MV-4-11 (cell line): ENCODE data around the gene DEDD.

ENCODE experiments used
- DNase-seq: peaks from one replicate; lab custom pipeline; 2025; lab: John Stamatoyannopoulos, UW

DEDD gene

GRCh38 chr1:161132410-161133219 is at the start of gene DEDD:
DEDD (minus strand) TSS chr1:161132667; CDS start chr1:161124462, 8,205 bp downstream.
- DNase-seq: peak; percentile 97

DNA sequence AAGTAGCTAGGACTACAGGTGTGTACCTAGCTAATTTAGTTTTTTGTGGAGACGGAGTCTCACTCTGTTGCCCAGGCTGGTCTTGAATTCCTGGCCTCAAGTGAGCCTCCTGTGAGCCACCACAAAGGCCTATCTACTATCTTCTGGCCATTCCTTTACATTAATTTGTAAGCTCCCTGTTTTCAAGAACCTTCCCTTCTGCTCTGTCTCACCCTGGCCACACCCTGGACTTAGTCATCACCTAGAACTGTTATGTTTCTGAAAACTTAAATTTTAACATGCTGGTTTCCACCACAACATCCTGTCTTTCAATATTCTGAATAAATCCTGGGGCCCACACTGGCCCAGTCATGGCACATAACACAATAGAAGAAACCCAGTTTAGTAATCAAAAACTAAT is 49.7 kb upstream of the DEDD start:
- peak; percentile 86 for DNase-seq

DNA sequence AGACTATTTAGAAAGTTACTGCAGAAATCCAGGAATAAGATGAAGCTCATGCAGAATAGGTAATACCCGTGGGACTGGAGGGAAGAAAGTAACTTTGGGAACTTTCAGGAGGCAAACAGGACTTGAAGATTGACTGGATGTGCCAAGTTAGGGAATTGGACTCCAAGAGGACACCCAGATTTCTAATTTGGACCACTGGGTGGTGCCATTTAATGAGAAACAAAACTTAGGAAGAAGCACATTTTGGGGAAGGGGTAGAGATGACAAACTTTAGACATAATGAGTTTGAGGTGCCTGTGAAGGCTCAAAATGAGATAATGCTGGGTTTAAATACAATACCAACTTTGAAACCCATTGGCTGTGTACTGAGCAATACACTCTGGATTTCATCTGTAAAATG is 48.2 kb upstream of the DEDD start:
- peak; percentile 55 for DNase-seq

GRCh38 chr1:161179698-161180097 is 47.2 kb upstream of the DEDD start:
- DNase-seq: no peak

GRCh38 chr1:161177936-161178244 is 45.4 kb upstream of the DEDD start:
- DNase-seq: no peak

- DNase-seq: peak; percentile 80
Observed at GRCh38 chr1:161177112-161177935, 44.9 kb upstream of the DEDD start, which contains the start of gene B4GALT3. B4GALT3 (minus strand) TSS chr1:161177507; CDS start chr1:161176060, 1,447 bp downstream.

DNA sequence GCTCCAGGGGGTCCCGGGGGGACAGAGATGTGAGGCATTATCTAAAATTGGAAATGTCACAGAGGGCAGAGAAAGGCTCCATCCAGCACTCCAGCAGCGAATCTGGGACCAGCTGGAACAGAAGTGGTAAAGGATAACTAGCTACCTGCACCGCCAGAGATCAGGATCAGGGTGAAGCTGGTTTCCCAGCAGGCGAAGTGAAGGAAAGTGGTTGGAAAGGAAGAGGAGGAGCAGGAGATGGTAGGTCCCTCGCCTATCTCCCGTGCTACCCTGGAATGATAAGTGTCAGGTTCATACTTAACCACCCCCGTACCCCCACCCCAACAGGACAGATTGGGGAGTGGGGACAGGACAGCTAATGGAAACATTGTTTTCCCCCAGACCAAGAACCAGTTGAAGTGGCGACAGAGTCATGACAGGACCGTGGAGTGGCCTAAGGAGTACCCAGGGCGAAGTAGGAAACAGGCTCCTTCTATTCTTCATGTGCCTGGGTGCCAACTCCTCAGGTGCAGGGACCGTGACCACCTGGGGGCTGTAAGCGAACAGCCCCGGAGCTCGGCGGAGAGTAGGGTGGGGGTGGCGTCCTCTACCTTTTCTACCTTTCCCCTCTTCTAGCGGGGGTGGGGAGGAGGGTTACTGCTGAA is 44.1 kb upstream of the DEDD start:
- DNase-seq: no peak

- DNase-seq: no peak
Observed at GRCh38 chr1:161175771-161176453, 43.4 kb upstream of the DEDD start.

GRCh38 chr1:161174911-161175310 is 42.4 kb upstream of the DEDD start:
- DNase-seq: no peak

DNA sequence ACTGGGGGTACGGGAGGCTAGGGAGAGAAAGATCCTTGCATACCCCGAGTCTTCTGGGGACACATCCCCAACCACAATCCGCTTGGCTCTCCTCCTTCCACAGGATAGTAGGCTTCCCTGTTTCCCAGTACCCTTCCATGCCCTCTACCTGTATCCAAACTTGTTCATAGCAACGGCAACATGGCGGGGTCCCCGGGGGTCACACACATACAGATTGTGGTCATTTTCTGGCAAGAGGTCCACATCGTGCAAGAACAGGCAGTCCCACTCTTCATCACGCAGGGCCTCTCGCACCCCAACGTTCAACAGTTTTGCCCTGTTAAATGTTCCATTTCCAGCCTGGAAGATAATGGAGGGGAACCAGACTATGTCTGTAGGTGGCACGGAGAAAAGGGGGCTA is 41.2 kb upstream of the DEDD start:
- no peak for DNase-seq

GRCh38 chr1:161172776-161173376 is 40.4 kb upstream of the DEDD start:
- no peak for DNase-seq

DNA sequence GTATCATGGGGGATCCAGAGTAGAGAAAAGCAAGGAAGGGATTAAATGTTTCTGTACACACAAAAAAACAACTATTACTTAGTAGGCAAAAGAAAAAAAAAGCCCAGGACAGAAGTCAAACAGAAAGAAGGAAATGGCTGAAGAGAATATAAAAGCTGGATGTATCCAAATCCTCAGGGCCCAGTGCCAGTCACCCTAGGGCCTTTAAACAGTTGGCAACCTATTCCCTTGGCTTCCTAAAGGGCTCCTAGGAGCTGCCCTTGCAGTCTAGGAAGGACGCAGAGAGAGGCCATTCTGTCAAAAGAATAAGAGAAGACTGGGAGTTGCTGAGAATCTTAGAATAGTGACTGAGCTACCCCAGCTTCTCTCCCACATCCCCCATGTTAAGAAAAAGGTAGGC is 39.9 kb upstream of the DEDD start:
- DNase-seq: no peak

DNA sequence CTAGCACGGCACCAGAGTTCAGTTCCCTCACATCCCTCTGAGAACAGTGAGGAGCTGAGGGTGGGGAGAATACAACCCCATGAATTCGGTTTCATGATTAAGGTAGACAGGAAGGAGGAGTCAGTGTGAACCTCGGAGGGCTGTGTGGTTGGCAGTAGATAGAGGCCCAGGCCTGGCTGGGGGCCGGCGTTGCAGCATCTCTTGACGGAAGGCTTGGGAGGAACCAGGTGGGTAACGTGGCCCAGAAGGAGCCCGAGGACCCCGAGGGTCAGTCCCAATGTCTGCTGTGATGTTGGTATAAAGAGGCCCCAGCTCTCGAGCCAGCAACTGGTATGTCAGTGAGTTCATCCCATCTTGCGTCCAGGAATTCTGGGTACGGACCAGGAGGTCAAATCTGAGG is 39.2 kb upstream of the DEDD start:
- no peak for DNase-seq

DNA sequence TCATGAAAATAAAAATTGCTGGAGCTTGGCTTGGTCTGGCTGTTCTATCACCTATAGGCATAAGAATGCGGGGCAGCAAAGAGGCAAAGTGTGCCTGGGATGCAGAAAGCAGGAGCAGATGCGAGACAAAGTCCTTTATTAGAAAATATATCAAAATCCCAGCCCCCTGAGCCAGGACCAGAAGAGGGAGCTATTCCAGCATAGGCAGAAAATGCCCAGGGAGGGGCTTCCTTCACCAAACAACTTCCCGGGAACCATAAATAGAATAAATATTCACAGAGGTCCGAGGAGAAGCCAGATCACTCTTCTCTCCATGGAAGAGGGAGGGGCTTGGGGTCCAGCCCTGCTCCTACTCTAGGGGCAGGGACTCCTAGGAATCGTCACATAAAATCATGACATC is 38.7 kb upstream of the DEDD start:
- DNase-seq: no peak

- DNase-seq: no peak
Observed at GRCh38 chr1:161168906-161169305, 36.4 kb upstream of the DEDD start.

GRCh38 chr1:161166669-161167548 is 34.4 kb upstream of the DEDD start:
- DNase-seq: no peak

- DNase-seq: peak; percentile 97
Observed at GRCh38 chr1:161165742-161166668, 33.5 kb upstream of the DEDD start, which contains the start of gene PPOX. PPOX (plus strand) TSS chr1:161166426; CDS start chr1:161166848, 422 bp downstream.

- DNase-seq: no peak
Observed at GRCh38 chr1:161164901-161165610, 32.6 kb upstream of the DEDD start.

- DNase-seq: no peak
Observed at GRCh38 chr1:161163793-161164192, 31.3 kb upstream of the DEDD start.
